ENCODE results near the gene FAHD2A.

The FAHD2A gene

GRCh38 chr2:95383635-95384027 is 18.9 kb upstream of the FAHD2A start:
- H3K79me2 ChIP-seq (ENCODE audit: control insufficient read depth, insufficient read depth, low read length, poor library complexity) = no peaks in the 10 kb centered on the region
- no peak overlapping the region for H2AK5ac ChIP-seq (ENCODE audit: low read length)
- H3K27ac ChIP-seq (ENCODE audit: low read depth, low read length) = no peak overlapping the region
- no peak overlapping the region for H3K18ac ChIP-seq (ENCODE audit: low read length)
- H4K12ac ChIP-seq (ENCODE audit: low read depth, low read length) = no peak overlapping the region
- no CpG with 5 or more reads among the region's 9 CpGs for WGBS (ENCODE audit: extremely low coverage, insufficient coverage, insufficient read length)
- H3K14ac ChIP-seq (ENCODE audit: low read length) = no peak overlapping the region
- H2BK120ac ChIP-seq (ENCODE audit: insufficient read depth, low read length, poor library complexity) = no peak overlapping the region
- H2BK12ac ChIP-seq (ENCODE audit: low read length) = no peak overlapping the region
- no peak overlapping the region for H3K23ac ChIP-seq (ENCODE audit: low read length)
- no peak overlapping the region for H4K91ac ChIP-seq (ENCODE audit: low read depth, low read length)
- no peak overlapping the region for H3K9ac ChIP-seq (ENCODE audit: low read length)
- no peaks in the 10 kb centered on the region for H3K4me1 ChIP-seq (ENCODE audit: control insufficient read depth in 1 of 2, insufficient read depth in 2 of 2, low read length in 2 of 2)
- no peak overlapping the region for H4K8ac ChIP-seq (ENCODE audit: low read depth, low read length)
- H3K79me1 ChIP-seq (ENCODE audit: low read length) = no peaks in the 10 kb centered on the region
- H3K9me3 ChIP-seq (ENCODE audit: insufficient read depth, low read depth, low read length) = no peaks in the 10 kb centered on the region
- no peak overlapping the region for H3K4me3 ChIP-seq (ENCODE audit: low read depth, low read length)
- no peaks in the 10 kb centered on the region for H3K36me3 ChIP-seq (ENCODE audit: control insufficient read depth in 1 of 2, insufficient read depth in 2 of 2, low read length in 2 of 2)
- H3K4me2 ChIP-seq (ENCODE audit: low read length) = no peak overlapping the region
- H2AFZ ChIP-seq (ENCODE audit: insufficient read depth, low read length, poor library complexity) = no peak overlapping the region
- DNase-seq = no peak
- no peak overlapping the region for H3K4ac ChIP-seq (ENCODE audit: low read depth, low read length)
- H3K27me3 ChIP-seq (ENCODE audit: insufficient read depth, low read length) = no peaks in the 10 kb centered on the region
- H2BK5ac ChIP-seq (ENCODE audit: low read depth, low read length, poor library complexity) = no peak overlapping the region

- Histone ChIP-seq H2AK5ac (ENCODE audit: low read length) (no peak overlapping the region), H2BK5ac (ENCODE audit: low read depth, low read length, poor library complexity) (no peak overlapping the region), H4K12ac (ENCODE audit: low read depth, low read length) (no peak overlapping the region), H3K79me2 (ENCODE audit: control insufficient read depth, insufficient read depth, low read length, poor library complexity) (no peaks in the 10 kb centered on the region), H4K8ac (ENCODE audit: low read depth, low read length) (no peak overlapping the region), H3K4me2 (ENCODE audit: low read length) (no peak overlapping the region), H2BK12ac (ENCODE audit: low read length) (no peak overlapping the region), H3K4me1 (ENCODE audit: control insufficient read depth in 1 of 2, insufficient read depth in 2 of 2, low read length in 2 of 2) (no peaks in the 10 kb centered on the region), H3K27ac (ENCODE audit: low read depth, low read length) (no peak overlapping the region), H3K27me3 (ENCODE audit: insufficient read depth, low read length) (no peaks in the 10 kb centered on the region), H3K9ac (ENCODE audit: low read length) (no peak overlapping the region), H3K4me3 (ENCODE audit: low read depth, low read length) (no peak overlapping the region), H3K79me1 (ENCODE audit: low read length) (no peaks in the 10 kb centered on the region), H3K4ac (ENCODE audit: low read depth, low read length) (no peak overlapping the region), H4K91ac (ENCODE audit: low read depth, low read length) (no peak overlapping the region), H2BK120ac (ENCODE audit: insufficient read depth, low read length, poor library complexity) (no peak overlapping the region), H3K9me3 (ENCODE audit: insufficient read depth, low read depth, low read length) (no peaks in the 10 kb centered on the region), H3K14ac (ENCODE audit: low read length) (no peak overlapping the region), H3K18ac (ENCODE audit: low read length) (no peak overlapping the region), H3K23ac (ENCODE audit: low read length) (no peak overlapping the region), H3K36me3 (ENCODE audit: control insufficient read depth in 1 of 2, insufficient read depth in 2 of 2, low read length in 2 of 2) (no peaks in the 10 kb centered on the region), H2AFZ (ENCODE audit: insufficient read depth, low read length, poor library complexity) (no peak overlapping the region)
- no peak for DNase-seq
- WGBS (ENCODE audit: extremely low coverage, insufficient coverage, insufficient read length) = no CpG with 5 or more reads among the region's 12 CpGs
These were observed 17.5 kb upstream of the FAHD2A start for GRCh38 chr2:95384854-95385569.

- Histone ChIP-seq H3K79me2 (ENCODE audit: control insufficient read depth, insufficient read depth, low read length, poor library complexity) (no peaks in the 10 kb centered on the region), H3K27ac (ENCODE audit: low read depth, low read length) (no peak overlapping the region), H3K14ac (ENCODE audit: low read length) (no peak overlapping the region), H3K4me3 (ENCODE audit: low read depth, low read length) (no peak overlapping the region), H3K9me3 (ENCODE audit: insufficient read depth, low read depth, low read length) (no peaks in the 10 kb centered on the region), H3K79me1 (ENCODE audit: low read length) (no peaks in the 10 kb centered on the region), H3K27me3 (ENCODE audit: insufficient read depth, low read length) (no peaks in the 10 kb centered on the region), H3K23ac (ENCODE audit: low read length) (no peak overlapping the region), H4K91ac (ENCODE audit: low read depth, low read length) (no peak overlapping the region), H2BK120ac (ENCODE audit: insufficient read depth, low read length, poor library complexity) (no peak overlapping the region), H2AFZ (ENCODE audit: insufficient read depth, low read length, poor library complexity) (no peak overlapping the region), H3K4me1 (ENCODE audit: control insufficient read depth in 1 of 2, insufficient read depth in 2 of 2, low read length in 2 of 2) (no peaks in the 10 kb centered on the region), H4K8ac (ENCODE audit: low read depth, low read length) (no peak overlapping the region), H3K9ac (ENCODE audit: low read length) (no peak overlapping the region), H4K12ac (ENCODE audit: low read depth, low read length) (no peak overlapping the region), H3K36me3 (ENCODE audit: control insufficient read depth in 1 of 2, insufficient read depth in 2 of 2, low read length in 2 of 2) (no peaks in the 10 kb centered on the region), H2BK5ac (ENCODE audit: low read depth, low read length, poor library complexity) (no peak overlapping the region), H3K18ac (ENCODE audit: low read length) (no peak overlapping the region), H3K4me2 (ENCODE audit: low read length) (no peak overlapping the region), H2AK5ac (ENCODE audit: low read length) (no peak overlapping the region), H2BK12ac (ENCODE audit: low read length) (no peak overlapping the region), H3K4ac (ENCODE audit: low read depth, low read length) (no peak overlapping the region)
- no peak for DNase-seq
- WGBS (ENCODE audit: extremely low coverage, insufficient coverage, insufficient read length) = no CpG with 5 or more reads among the region's 12 CpGs
These were observed 16.9 kb upstream of the FAHD2A start for GRCh38 chr2:95385570-95385984.

- Histone ChIP-seq H2BK5ac (ENCODE audit: low read depth, low read length, poor library complexity) (no peak overlapping the region), H3K4me3 (ENCODE audit: low read depth, low read length) (no peak overlapping the region), H4K12ac (ENCODE audit: low read depth, low read length) (no peak overlapping the region), H4K8ac (ENCODE audit: low read depth, low read length) (no peak overlapping the region), H3K14ac (ENCODE audit: low read length) (no peak overlapping the region), H3K4me1 (ENCODE audit: control insufficient read depth in 1 of 2, insufficient read depth in 2 of 2, low read length in 2 of 2) (no peaks in the 10 kb centered on the region), H3K27me3 (ENCODE audit: insufficient read depth, low read length) (no peaks in the 10 kb centered on the region), H3K23ac (ENCODE audit: low read length) (no peak overlapping the region), H4K91ac (ENCODE audit: low read depth, low read length) (no peak overlapping the region), H3K9ac (ENCODE audit: low read length) (no peak overlapping the region), H3K79me1 (ENCODE audit: low read length) (no peaks in the 10 kb centered on the region), H3K27ac (ENCODE audit: low read depth, low read length) (no peak overlapping the region), H3K79me2 (ENCODE audit: control insufficient read depth, insufficient read depth, low read length, poor library complexity) (no peaks in the 10 kb centered on the region), H2BK120ac (ENCODE audit: insufficient read depth, low read length, poor library complexity) (no peak overlapping the region), H3K4ac (ENCODE audit: low read depth, low read length) (no peak overlapping the region), H2AK5ac (ENCODE audit: low read length) (no peak overlapping the region), H3K9me3 (ENCODE audit: insufficient read depth, low read depth, low read length) (no peaks in the 10 kb centered on the region), H3K18ac (ENCODE audit: low read length) (no peak overlapping the region), H3K4me2 (ENCODE audit: low read length) (no peak overlapping the region), H2AFZ (ENCODE audit: insufficient read depth, low read length, poor library complexity) (no peak overlapping the region), H3K36me3 (ENCODE audit: control insufficient read depth in 1 of 2, insufficient read depth in 2 of 2, low read length in 2 of 2) (no peaks in the 10 kb centered on the region), H2BK12ac (ENCODE audit: low read length) (no peak overlapping the region)
- DNase-seq = no peak
- no CpG with 5 or more reads among the region's 6 CpGs for WGBS (ENCODE audit: extremely low coverage, insufficient coverage, insufficient read length)
These were observed 16.5 kb upstream of the FAHD2A start for GRCh38 chr2:95386031-95386430.

Data from trophoblast cell (in vitro differentiated cells and primary cell).